Measurements from ENCODE around the gene FAM117B. TPM values are rescaled to one million over a fixed set of nuclear protein-coding genes. Genes with fewer than 3 reads are reported as not detected.
A peak's percentile ranks its signal among the peaks of the same experiment; 100 is the strongest.

Gene FAM117B
- polyA plus RNA-seq, 3 donors from 2014 or later: 2.2 to 4.7 (median 3.3) TPM

- H3K9me3 Mint-ChIP-seq: no peaks in the 10 kb centered on the region
- H3K27ac Mint-ChIP-seq: no peak overlapping the region
- no peak for DNase-seq
- H3K27me3 Mint-ChIP-seq (ENCODE audit: low read depth in 3 of 3): no peaks in the 10 kb centered on the region
- no peak overlapping the region for H3K4me3 Mint-ChIP-seq
- peaks cover 4 to 17% (median 4%) of the 10 kb centered on the region in 3 donors for H3K36me3 Mint-ChIP-seq
- peaks cover 1 to 3% of the 10 kb centered on the region in 2 donors for H3K4me1 Mint-ChIP-seq
Observed at GRCh38 chr2:202723746-202724145, 89.0 kb downstream of the FAM117B start.

DNA sequence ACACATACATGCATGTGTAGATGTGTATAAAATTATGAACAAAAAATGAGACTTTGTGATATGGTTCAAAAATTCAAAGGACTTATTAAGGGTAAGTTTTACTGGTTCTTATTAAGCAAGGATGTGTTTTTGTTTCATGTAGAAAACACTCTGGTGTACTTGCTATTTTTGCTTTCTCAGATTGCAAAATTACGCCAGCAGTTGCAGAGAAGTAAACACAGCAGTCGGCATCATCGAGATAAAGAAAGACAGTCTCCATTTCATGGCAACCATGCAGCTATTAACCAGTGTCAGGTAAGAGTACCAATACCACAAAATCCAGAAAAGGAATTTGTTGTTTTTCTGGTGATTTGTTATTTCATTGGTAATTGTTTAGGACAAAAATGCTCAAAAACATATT is 91.3 kb downstream of the FAM117B start:
- no peak for DNase-seq
- H3K4me1 Mint-ChIP-seq: peaks cover 0 to 1% of the 10 kb centered on the region in 2 donors
- H3K36me3 Mint-ChIP-seq: peaks cover 14 to 29% (median 16%) of the 10 kb centered on the region in 3 donors
- H3K27me3 Mint-ChIP-seq (ENCODE audit: low read depth in 3 of 3): no peaks in the 10 kb centered on the region
- no peak overlapping the region for H3K4me3 Mint-ChIP-seq
- no peaks in the 10 kb centered on the region for H3K9me3 Mint-ChIP-seq
- H3K27ac Mint-ChIP-seq: no peak overlapping the region

DNA sequence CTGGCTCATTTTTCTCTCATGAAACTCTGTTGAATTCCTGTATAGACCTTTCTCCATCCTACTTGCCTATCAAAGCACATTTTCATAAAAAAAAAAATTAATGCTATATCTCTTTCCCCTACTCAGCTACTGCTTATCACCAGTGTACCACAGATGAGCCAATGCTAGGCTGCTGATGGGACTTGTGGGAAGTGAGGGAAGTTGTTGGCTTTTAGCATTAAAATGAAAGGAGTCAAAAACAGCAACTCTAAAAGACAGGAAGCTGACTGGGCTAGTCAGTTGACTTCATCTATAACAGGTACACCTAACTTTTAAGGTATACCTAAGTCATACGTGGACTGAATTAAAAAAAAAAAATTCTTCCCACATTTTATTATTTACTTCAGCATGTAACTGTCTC is 102.1 kb downstream of the FAM117B start:
- H3K36me3 Mint-ChIP-seq: peaks cover 17 to 32% (median 24%) of the 10 kb centered on the region in 3 donors
- peaks cover 12 to 17% (median 15%) of the 10 kb centered on the region in 6 donors for H3K9me3 Mint-ChIP-seq
- no peak for DNase-seq
- peaks cover 0 to 1% (median 0%) of the 10 kb centered on the region in 3 donors for H3K27me3 Mint-ChIP-seq (ENCODE audit: low read depth in 3 of 3)
- H3K4me3 Mint-ChIP-seq: no peak overlapping the region
- no peaks in the 10 kb centered on the region for H3K4me1 Mint-ChIP-seq
- no peak overlapping the region for H3K27ac Mint-ChIP-seq

DNA sequence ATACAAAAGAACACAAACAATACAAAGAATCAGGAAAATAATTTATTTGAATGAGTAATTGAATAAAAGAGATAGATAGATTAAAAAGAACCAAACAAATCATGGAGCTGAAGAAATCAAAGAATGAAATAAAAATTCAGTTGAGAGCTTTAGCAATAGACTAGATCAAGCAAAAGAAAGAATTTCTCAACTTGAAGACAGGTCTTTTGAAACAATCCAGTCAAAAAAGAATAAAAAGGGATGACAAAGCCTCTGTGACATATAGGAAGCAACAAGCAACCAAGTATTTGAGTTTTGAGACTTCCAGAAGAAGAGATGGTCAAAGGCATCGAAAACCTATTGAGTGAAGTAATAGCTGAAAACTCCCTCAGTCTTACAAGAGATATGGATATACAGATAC is 108.8 kb downstream of the FAM117B start:
- DNase-seq: no peak
- Mint-ChIP-seq H3K4me1 (no peaks in the 10 kb centered on the region), H3K27ac (no peak overlapping the region), H3K4me3 (no peak overlapping the region), H3K9me3 (peaks cover 13 to 32% (median 28%) of the 10 kb centered on the region in 6 donors), H3K27me3 (ENCODE audit: low read depth in 3 of 3) (no peaks in the 10 kb centered on the region), H3K36me3 (peaks cover 23 to 34% (median 28%) of the 10 kb centered on the region in 3 donors)

GRCh38 chr2:202749477-202749876 is 114.7 kb downstream of the FAM117B start:
- H3K36me3 Mint-ChIP-seq: peaks cover 4 to 17% (median 6%) of the 10 kb centered on the region in 3 donors
- no peaks in the 10 kb centered on the region for H3K4me1 Mint-ChIP-seq
- no peak overlapping the region for H3K4me3 Mint-ChIP-seq
- DNase-seq: no peak
- peaks cover 0 to 2% (median 0%) of the 10 kb centered on the region in 3 donors for H3K27me3 Mint-ChIP-seq (ENCODE audit: low read depth in 3 of 3)
- peaks cover 0 to 12% (median 6%) of the 10 kb centered on the region in 6 donors for H3K9me3 Mint-ChIP-seq
- H3K27ac Mint-ChIP-seq: no peak overlapping the region

DNA sequence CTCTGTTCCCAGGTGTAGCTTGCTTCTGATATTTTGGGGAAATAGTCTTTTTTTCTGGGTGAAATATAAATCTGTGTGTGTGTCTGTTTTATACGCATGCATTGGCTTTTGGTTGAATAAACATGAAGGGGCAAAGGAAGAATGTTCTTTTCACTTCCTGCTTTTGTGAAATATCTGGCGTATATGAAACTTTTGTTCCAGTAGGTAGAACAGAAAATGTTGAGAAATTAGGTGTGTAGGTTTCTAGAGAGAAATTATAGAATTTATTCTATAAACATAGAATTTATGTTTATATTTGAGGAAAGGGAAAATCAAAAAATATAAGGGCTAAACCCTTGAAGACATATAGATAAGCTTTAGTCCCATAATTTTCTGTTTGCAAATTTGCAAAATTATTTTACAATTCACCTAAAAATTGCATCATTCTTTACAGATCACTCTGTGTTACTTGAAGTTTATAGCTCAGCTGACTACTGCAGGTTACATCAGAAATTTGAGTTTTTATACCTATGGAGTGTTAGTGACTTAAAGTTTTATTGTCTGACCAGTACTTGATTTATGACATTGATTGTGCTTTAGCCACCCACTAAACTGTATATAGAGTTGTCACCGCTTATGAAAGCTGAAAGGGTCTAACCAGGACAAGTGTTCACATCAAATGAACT is 116.1 kb downstream of the FAM117B start:
- peaks cover 0 to 2% (median 0%) of the 10 kb centered on the region in 3 donors for H3K27me3 Mint-ChIP-seq (ENCODE audit: low read depth in 3 of 3)
- peaks cover 0 to 17% (median 0%) of the 10 kb centered on the region in 3 donors for H3K36me3 Mint-ChIP-seq
- no peak overlapping the region for H3K27ac Mint-ChIP-seq
- no peak overlapping the region for H3K4me3 Mint-ChIP-seq
- H3K9me3 Mint-ChIP-seq: peaks cover 0 to 2% (median 0%) of the 10 kb centered on the region in 6 donors
- H3K4me1 Mint-ChIP-seq: no peaks in the 10 kb centered on the region
- DNase-seq: no peak

GRCh38 chr2:202752071-202752470 is 117.3 kb downstream of the FAM117B start:
- Mint-ChIP-seq H3K9me3 (no peaks in the 10 kb centered on the region), H3K27ac (no peak overlapping the region), H3K4me1 (no peaks in the 10 kb centered on the region), H3K4me3 (no peak overlapping the region), H3K36me3 (peaks cover 0 to 20% (median 0%) of the 10 kb centered on the region in 3 donors), H3K27me3 (ENCODE audit: low read depth in 3 of 3) (peaks cover 0 to 2% (median 0%) of the 10 kb centered on the region in 3 donors)
- no peak for DNase-seq

DNA sequence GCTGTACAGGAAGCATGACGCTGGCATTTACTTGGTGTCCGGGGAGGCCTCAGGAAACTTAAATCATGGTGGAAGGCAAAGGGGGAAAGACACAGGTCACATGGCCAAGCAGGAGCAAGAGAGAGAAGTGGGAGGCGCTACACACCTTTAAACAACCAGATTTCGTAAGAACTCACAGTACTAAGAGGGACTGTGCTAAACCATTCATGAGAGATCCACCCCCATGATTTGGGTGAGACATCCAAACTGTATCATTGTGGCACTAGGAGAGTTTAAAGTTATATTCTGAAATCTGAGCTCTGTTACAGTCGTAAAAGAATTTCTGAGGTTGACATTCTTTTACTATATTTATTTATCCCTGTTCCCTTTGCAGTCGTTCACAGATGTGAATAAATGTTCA is 120.2 kb downstream of the FAM117B start:
- H3K27me3 Mint-ChIP-seq (ENCODE audit: low read depth in 3 of 3): peaks cover 0 to 2% (median 0%) of the 10 kb centered on the region in 3 donors
- DNase-seq: no peak
- H3K4me3 Mint-ChIP-seq: no peak overlapping the region
- no peak overlapping the region for H3K27ac Mint-ChIP-seq
- H3K36me3 Mint-ChIP-seq: peaks cover 0 to 36% (median 4%) of the 10 kb centered on the region in 3 donors
- no peaks in the 10 kb centered on the region for H3K9me3 Mint-ChIP-seq
- H3K4me1 Mint-ChIP-seq: peaks cover 0 to 1% of the 10 kb centered on the region in 2 donors

DNA sequence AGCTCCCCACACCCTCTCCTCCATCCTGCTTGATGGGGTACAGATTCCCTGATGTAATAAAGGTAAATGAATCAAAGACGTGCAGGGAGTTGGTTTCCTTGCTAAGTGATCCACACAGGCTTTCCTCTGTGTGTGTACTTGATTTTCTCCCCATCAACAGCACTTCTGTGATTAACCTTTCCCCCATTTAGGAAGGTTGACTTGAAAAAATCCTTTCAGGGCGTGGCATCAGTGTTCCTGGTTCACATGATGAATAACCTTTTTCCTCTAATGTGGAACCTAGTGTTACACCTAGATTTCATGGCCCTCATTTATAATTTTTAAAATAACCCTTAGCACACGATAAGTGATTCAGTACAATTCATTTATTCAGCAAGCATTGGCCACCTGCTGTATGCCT is 121.8 kb downstream of the FAM117B start:
- Mint-ChIP-seq H3K36me3 (peaks cover 0 to 49% (median 9%) of the 10 kb centered on the region in 3 donors), H3K9me3 (no peaks in the 10 kb centered on the region), H3K27me3 (ENCODE audit: low read depth in 3 of 3) (peaks cover 0 to 2% (median 0%) of the 10 kb centered on the region in 3 donors), H3K4me3 (no peak overlapping the region), H3K4me1 (peaks cover 0 to 17% of the 10 kb centered on the region in 2 donors), H3K27ac (no peak overlapping the region)
- no peak for DNase-seq

DNA sequence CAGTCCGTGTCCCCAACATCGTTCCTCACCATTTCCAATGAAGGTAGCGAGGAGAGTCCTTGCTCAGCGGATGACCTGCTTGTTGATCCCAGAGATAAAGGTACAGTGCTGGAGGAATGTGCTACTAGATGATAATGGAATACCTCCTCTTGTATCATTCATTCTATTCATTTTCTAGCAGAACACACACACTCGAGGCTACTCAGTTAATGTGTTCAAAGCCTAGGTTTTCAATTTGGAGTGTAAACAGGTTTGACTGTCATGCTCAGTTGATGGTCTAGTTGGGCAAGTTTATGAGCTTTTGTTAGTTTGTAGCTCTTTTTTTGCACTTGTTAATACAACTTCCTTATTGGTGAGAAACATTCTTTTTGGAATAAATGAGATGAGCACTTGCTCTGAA is 122.6 kb downstream of the FAM117B start:
- H3K4me1 Mint-ChIP-seq: peaks cover 4 to 23% of the 10 kb centered on the region in 2 donors
- H3K27ac Mint-ChIP-seq: no peak overlapping the region
- DNase-seq: no peak
- peaks cover 0 to 2% (median 0%) of the 10 kb centered on the region in 3 donors for H3K27me3 Mint-ChIP-seq (ENCODE audit: low read depth in 3 of 3)
- H3K36me3 Mint-ChIP-seq: peaks cover 0 to 49% (median 9%) of the 10 kb centered on the region in 3 donors
- no peaks in the 10 kb centered on the region for H3K9me3 Mint-ChIP-seq
- H3K4me3 Mint-ChIP-seq: no peak overlapping the region

DNA sequence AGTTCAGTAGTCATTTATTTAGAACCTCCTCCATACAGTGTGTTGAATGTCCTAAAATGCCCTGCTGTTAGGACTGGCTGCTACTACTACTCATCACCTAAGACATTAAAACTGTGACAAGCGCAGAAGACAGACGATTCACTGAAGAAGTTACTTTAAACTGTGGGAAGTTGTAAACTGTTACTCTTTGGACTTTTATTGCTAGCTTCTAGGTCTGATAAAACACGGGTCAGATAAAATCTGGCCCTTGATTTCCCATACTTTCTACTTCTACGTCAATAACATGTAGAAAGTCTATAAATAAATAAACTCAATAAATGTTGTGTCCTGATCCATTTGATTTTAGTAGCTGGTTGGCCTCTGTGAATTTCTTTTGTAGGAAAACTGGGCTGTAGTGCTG is 123.4 kb downstream of the FAM117B start:
- peaks cover 0 to 46% (median 9%) of the 10 kb centered on the region in 3 donors for H3K36me3 Mint-ChIP-seq
- DNase-seq: no peak
- H3K4me1 Mint-ChIP-seq: peaks cover 9 to 31% of the 10 kb centered on the region in 2 donors
- peaks cover 0 to 1% (median 0%) of the 10 kb centered on the region in 3 donors for H3K27me3 Mint-ChIP-seq (ENCODE audit: low read depth in 3 of 3)
- H3K9me3 Mint-ChIP-seq: no peaks in the 10 kb centered on the region
- H3K27ac Mint-ChIP-seq: no peak overlapping the region
- H3K4me3 Mint-ChIP-seq: no peak overlapping the region

- Mint-ChIP-seq H3K4me3 (no peak overlapping the region), H3K36me3 (peaks cover under 1 to 41% (median 9%) of the 10 kb centered on the region in 3 donors), H3K27me3 (ENCODE audit: low read depth in 3 of 3) (no peaks in the 10 kb centered on the region), H3K9me3 (no peaks in the 10 kb centered on the region), H3K4me1 (peaks cover 9 to 36% of the 10 kb centered on the region in 2 donors), H3K27ac (peak overlapping the region in 1 of 6 donors; percentile 40)
- DNase-seq: no peak
Observed at GRCh38 chr2:202758604-202759003, 123.8 kb downstream of the FAM117B start.

DNA sequence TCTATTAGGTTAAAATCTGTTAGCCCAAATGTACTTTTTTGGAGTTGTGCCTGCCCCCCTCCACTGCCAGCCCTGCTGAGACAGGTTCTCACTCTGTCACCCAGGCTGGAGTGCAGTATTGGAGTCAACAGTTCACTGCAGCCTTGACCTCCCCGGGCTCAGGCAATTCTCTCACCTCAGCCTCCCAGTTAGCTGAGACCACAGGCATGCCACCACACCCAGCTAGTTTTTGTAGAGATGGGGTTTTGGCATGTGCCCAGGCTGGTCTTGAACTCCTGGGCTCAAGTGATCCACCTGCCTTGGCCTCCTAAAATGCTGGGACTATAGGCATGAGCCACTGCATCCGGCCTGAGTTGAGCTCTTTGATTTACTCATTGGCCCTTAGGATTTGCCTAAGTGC is 126.1 kb downstream of the FAM117B start:
- Mint-ChIP-seq H3K4me3 (no peak overlapping the region), H3K9me3 (no peaks in the 10 kb centered on the region), H3K27ac (peak overlapping the region in 2 of 6 donors; percentile 10 to 42), H3K4me1 (peaks cover 11 to 40% of the 10 kb centered on the region in 2 donors), H3K27me3 (ENCODE audit: low read depth in 3 of 3) (no peaks in the 10 kb centered on the region), H3K36me3 (peaks cover 13 to 42% (median 17%) of the 10 kb centered on the region in 3 donors)
- no peak for DNase-seq

DNA sequence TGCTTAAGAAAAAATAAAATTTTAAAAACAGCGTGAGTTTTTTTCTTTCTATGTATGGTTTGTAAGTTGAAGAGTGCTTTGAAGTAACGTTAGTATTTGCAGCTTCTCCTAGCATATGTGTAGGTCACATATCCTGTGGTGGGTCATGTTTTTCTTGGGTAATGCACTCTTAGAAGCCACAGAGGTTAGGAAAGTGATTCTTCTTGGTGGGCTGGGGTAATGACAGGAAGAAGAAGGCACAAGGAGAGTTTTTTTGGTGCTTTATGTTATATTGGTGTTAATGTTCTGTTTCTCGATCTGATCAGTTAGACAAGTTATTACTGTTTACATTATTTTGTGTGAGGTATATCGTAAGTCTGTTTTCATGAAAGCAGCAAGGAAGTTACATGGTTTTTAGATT is 127.8 kb downstream of the FAM117B start:
- Mint-ChIP-seq H3K27me3 (ENCODE audit: low read depth in 3 of 3) (no peaks in the 10 kb centered on the region), H3K4me3 (peak overlapping the region in 2 of 5 donors; percentile 20 to 31), H3K36me3 (peaks cover 16 to 42% (median 17%) of the 10 kb centered on the region in 3 donors), H3K4me1 (peaks cover 11 to 40% of the 10 kb centered on the region in 2 donors), H3K27ac (peak overlapping the region in 4 of 6 donors; percentile 2 to 63 (median 10)), H3K9me3 (no peaks in the 10 kb centered on the region)
- peak in 2 of 3 donors; percentile 5 to 7 for DNase-seq
